ENCODE data around the gene GNS. TPM values are rescaled to one million over a fixed set of nuclear protein-coding genes. Genes with fewer than 3 reads are reported as not detected.
A peak's percentile ranks its signal among the peaks of the same experiment; 100 is the strongest.

Gene GNS
- total RNA-seq, 1 donor from 2014 or later = 135 TPM

DNA sequence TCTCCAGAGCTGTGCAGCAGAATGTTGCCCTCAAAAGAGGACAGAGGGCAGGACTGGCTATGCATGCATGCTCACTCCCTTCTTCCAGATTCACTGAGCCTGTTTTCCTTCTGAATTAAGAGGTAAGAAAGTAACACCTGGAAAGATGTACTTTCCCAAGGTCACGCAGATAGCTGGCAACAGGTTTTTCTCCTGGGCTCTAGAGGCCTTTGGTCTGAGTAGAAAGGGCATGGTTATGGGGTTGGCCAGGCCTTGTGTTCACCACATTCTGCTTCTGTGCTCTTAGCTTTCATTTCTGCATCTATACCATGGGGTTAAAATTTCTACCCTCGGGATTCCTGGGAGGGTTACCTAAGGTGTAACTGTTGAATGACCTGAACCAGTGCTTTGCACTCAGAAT lies 91.4 kb downstream of the GNS start:
- Mint-ChIP-seq H3K9me3 (ENCODE audit: low read depth) (no peaks in the 10 kb centered on the region), H3K27me3 (ENCODE audit: low read depth) (no peaks in the 10 kb centered on the region), H3K36me3 (ENCODE audit: low read depth) (no peaks in the 10 kb centered on the region), H3K27ac (ENCODE audit: unreplicated experiment) (peak overlapping the region; percentile 5), H3K4me3 (ENCODE audit: unreplicated experiment) (no peak overlapping the region), H3K4me1 (ENCODE audit: low read depth) (peaks cover 75% of the 10 kb centered on the region)
- TF ChIP-seq CTCF (IDR thresholded peaks at IDR 0.05) = no peak
- DNase-seq (ENCODE audit: low spot score) = no peak

DNA sequence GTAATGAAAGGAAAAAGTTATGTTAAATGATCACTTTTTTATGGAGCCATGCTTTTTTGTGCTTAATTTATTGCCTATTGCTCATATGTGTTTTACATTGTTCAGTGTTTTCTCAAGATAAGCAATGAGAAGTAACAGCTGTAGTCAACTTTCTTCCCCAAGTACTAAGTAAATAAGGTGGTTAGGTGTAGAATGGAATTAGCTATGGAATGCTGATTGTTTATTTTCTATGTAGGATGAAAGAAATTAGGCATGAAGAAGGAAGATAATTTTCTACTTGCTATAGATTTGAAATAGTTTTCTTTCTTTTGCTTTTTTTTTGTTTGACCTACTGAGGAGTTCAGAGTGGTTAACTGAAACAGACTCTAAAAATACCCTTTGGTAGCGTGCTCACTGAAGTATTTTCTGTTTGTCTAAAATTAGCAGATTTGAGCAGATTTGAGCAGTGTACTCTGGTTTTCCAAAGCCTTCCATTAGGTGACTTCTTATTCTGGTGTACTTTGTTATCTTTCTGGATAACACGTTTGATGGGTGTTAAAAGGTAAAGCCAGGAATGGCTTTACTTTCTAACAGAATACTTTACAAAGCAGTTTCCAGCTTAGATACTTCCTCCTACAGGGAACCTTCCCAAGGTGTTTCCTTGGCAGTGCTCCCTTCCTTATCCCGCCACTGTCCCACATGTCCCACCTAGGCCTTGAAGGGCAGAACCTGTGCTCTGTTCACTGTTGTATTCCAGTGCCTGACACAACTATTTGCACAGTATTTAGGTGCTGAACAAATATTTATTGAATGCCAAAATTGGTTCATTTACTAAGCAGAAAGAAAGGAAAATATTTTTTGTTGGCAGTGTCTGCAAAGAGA lies 92.9 kb downstream of the GNS start:
- H3K27ac Mint-ChIP-seq (ENCODE audit: unreplicated experiment) = peak overlapping the region; percentile 91
- no peak for TF ChIP-seq CTCF (IDR thresholded peaks at IDR 0.05)
- H3K4me1 Mint-ChIP-seq (ENCODE audit: low read depth) = peaks cover 68% of the 10 kb centered on the region
- no peak for DNase-seq (ENCODE audit: low spot score)
- no peaks in the 10 kb centered on the region for H3K27me3 Mint-ChIP-seq (ENCODE audit: low read depth)
- no peaks in the 10 kb centered on the region for H3K9me3 Mint-ChIP-seq (ENCODE audit: low read depth)
- H3K36me3 Mint-ChIP-seq (ENCODE audit: low read depth) = no peaks in the 10 kb centered on the region
- H3K4me3 Mint-ChIP-seq (ENCODE audit: unreplicated experiment) = peak overlapping the region; percentile 8

GRCh38 chr12:64665514-64665913 lies 93.7 kb downstream of the GNS start:
- Mint-ChIP-seq H3K4me1 (ENCODE audit: low read depth) (peaks cover 60% of the 10 kb centered on the region), H3K27ac (ENCODE audit: unreplicated experiment) (peak overlapping the region; percentile 91), H3K4me3 (ENCODE audit: unreplicated experiment) (no peak overlapping the region), H3K36me3 (ENCODE audit: low read depth) (no peaks in the 10 kb centered on the region), H3K9me3 (ENCODE audit: low read depth) (no peaks in the 10 kb centered on the region), H3K27me3 (ENCODE audit: low read depth) (no peaks in the 10 kb centered on the region)
- no peak for DNase-seq (ENCODE audit: low spot score)
- no peak for TF ChIP-seq CTCF (IDR thresholded peaks at IDR 0.05)

Other genes starting within 250 kb of the GNS start
- 30.9 to 51.1 TPM (median 47.9 TPM) in 3 replicates for gene RASSF3, start 148.9 kb downstream of the GNS start, total RNA-seq
- gene TBC1D30, start 65.2 kb upstream of the GNS start, total RNA-seq = 1.7 to 2.0 TPM (median 1.7 TPM) in 3 replicates

Measured in chondrocyte (in vitro differentiated cells).